Duodenal mucosa (tissue), 2 donors: ENCODE data around the gene PINK1.
"Not testable (repeated sequence)": the region's sequence is repeated elsewhere in the genome, so short reads cannot be mapped to it uniquely, and the experiment has no call there.

ENCODE experiments used
- H3K27ac ChIP-seq: one replicate; pipeline ENCODE4 v1.7.0; 2013; ENCODE audit warnings: low read depth, low read length
- H3K27me3 ChIP-seq, 2 donors: one replicate each; pipeline ENCODE4 v1.7.0; 2013; ENCODE audit warnings: low read length in 2 of 2, control low read depth in 1 of 2; ENCODE audit not compliant: insufficient read depth in 2 of 2, control insufficient read depth in 1 of 2
- H3K36me3 ChIP-seq, 2 donors: one replicate each; pipeline ENCODE4 v1.7.0; 2013; ENCODE audit warnings: low read length in 2 of 2, control low read depth in 1 of 2; ENCODE audit not compliant: insufficient read depth in 2 of 2, control insufficient read depth in 1 of 2
- H3K4me1 ChIP-seq, 2 donors: one replicate each; pipeline ENCODE4 v1.7.0; 2013; ENCODE audit warnings: low read length in 2 of 2, control low read depth in 1 of 2; ENCODE audit not compliant: insufficient read depth in 2 of 2, control insufficient read depth in 1 of 2
- H3K4me3 ChIP-seq, 2 donors: one replicate each; pipeline ENCODE4 v1.7.0; 2013; ENCODE audit warnings: low read length in 2 of 2, low read depth in 1 of 2
- H3K9ac ChIP-seq, 2 donors: one replicate each; pipeline ENCODE4 v1.7.0; 2013; ENCODE audit warnings: low read length in 2 of 2, low read depth in 1 of 2
- H3K9me3 ChIP-seq, 2 donors: one replicate each; pipeline ENCODE4 v1.7.0; 2013; ENCODE audit warnings: low read length in 2 of 2, control low read depth in 1 of 2; ENCODE audit not compliant: control insufficient read depth in 1 of 2

PINK1 gene

DNA sequence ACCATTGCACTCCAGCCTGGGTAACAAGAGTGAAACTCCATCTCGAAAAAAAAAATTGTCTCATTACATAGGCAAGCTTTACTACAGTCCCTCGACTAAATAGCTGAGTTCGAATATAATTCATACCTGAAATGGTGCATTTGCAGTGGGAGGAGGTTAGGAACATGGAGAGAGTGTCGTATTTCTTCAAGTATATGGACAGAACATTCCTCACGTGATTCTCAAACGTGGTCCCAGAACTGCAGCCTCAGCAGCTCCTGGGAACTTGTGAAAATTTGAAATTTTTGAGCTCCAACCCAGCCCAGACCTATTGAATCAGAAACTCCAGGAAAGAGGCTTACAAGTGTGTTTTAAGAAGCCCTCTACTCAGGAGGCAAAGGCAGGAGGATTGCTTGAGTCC lies 37.2 kb upstream of the PINK1 start:
- no peak overlapping the region for H3K4me3 ChIP-seq
- H3K36me3 ChIP-seq = no peaks in the 10 kb centered on the region
- H3K4me1 ChIP-seq = no peaks in the 10 kb centered on the region
- H3K27ac ChIP-seq = no peak overlapping the region
- H3K9ac ChIP-seq = no peak overlapping the region
- peaks cover 0 to 4% of the 10 kb centered on the region in 2 donors for H3K27me3 ChIP-seq
- no peaks in the 10 kb centered on the region for H3K9me3 ChIP-seq

DNA sequence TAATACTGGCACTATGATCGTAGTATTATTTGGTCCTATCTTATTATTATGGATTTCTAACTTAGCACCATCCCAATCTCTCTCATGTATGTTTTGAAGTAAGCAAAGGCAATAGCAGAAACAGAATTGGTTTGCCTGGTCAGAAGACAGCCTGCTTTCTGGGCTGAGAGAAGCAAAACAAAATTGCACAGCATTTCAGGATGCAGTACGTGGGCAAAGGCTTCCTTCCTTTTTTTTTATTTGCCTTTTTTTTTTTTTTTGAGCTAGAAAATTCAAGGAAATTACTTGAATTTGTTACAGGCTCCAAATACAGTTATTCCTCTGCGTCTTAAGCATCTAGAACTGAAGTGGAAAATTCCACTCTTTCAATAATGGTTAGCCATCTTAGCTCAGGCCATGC lies 35.6 kb upstream of the PINK1 start:
- Histone ChIP-seq H3K4me1 (no peaks in the 10 kb centered on the region), H3K9ac (no peak overlapping the region), H3K36me3 (no peaks in the 10 kb centered on the region), H3K27me3 (no peaks in the 10 kb centered on the region), H3K4me3 (no peak overlapping the region), H3K9me3 (no peaks in the 10 kb centered on the region), H3K27ac (no peak overlapping the region)

GRCh38 chr1:20600156-20600555 lies 33.1 kb upstream of the PINK1 start:
- Histone ChIP-seq H3K4me1 (peaks cover 5 to 8% of the 10 kb centered on the region in 2 donors), H3K9me3 (no peaks in the 10 kb centered on the region), H3K9ac (no peak overlapping the region), H3K27ac (no peak overlapping the region), H3K36me3 (no peaks in the 10 kb centered on the region), H3K4me3 (no peak overlapping the region), H3K27me3 (no peaks in the 10 kb centered on the region)

- Histone ChIP-seq H3K4me1 (peaks cover 5 to 8% of the 10 kb centered on the region in 2 donors), H3K9me3 (no peaks in the 10 kb centered on the region), H3K36me3 (no peaks in the 10 kb centered on the region), H3K27me3 (no peaks in the 10 kb centered on the region), H3K4me3 (no peak overlapping the region), H3K9ac (no peak overlapping the region), H3K27ac (no peak overlapping the region)
These were observed 32.0 kb upstream of the PINK1 start for GRCh38 chr1:20601129-20601825.

DNA sequence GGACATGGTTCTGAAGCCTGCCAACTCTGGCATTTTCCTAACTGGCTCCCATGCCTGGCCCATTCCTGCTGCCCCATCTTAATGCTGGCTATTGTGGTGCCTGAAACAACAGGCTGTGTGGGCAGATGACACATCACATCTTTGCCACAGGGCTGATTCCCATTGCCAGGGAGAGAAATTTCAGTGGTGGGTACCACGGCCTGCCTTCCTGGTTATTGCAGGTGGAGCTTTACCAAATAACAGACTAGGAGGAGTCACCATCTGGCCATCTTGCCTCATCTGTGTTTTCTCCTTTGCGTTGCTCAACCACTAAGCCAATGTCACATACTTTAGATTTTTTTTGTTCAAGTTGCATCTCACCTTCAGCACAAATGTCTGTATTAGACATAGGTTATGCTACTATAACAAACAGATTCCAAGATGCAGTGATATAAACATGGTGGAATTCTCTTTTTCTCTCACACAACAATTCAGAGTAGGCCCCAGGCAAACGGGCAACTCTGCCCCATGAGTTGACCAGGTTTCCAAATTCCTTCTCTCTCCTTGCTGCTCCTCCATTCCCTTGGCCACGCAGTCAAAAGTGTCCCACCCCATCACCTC lies 30.3 kb upstream of the PINK1 start:
- Histone ChIP-seq H3K36me3 (no peaks in the 10 kb centered on the region), H3K4me3 (no peak overlapping the region), H3K27me3 (no peaks in the 10 kb centered on the region), H3K4me1 (peaks cover 5 to 8% of the 10 kb centered on the region in 2 donors), H3K27ac (no peak overlapping the region), H3K9ac (no peak overlapping the region), H3K9me3 (no peaks in the 10 kb centered on the region)

DNA sequence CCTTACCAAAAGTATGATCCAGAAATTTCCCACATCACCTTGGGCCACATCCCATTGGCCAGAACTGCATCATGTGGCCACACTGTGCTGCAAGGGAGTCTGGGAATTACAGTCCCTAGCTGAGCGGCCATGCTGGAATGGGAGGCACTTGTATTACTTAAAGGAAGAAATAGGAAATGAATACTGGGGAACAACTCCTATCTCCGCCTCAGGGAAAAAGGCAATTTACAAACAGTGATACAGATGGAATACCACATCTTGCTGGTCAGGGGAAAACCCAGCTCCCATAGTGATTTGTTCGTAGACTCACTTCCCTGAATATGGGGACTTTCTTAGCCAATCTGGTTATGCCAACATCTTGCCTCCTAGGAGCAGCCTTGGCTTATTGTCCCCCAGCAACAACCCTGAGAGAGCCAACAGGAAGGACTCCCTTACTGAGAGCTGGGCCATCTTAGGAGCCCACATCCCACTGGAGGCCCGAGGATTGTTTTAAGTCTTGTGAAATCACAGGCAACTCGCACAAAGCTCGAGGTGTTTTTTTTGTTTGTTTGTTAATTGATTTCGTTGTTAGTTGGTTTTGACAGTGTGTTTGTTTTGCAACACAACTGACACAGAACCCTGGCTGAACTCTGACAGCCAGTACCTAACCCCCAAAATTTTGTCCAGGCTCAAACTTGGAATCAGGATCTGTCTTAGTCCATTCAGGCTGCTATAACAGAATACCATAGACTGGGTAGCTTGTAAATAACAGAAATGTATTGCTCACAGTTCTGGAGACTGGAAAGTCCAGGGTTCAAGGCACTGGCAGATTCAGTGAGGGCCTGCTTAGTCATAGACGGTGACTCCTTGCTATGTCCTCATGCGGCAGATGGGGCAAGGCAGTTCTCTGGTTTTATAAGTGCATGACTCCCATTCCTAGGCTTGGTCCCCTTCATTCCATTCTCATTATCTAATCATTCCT lies 29.5 kb upstream of the PINK1 start:
- Histone ChIP-seq H3K9ac (no peak overlapping the region), H3K27me3 (no peaks in the 10 kb centered on the region), H3K4me1 (peaks cover 5 to 8% of the 10 kb centered on the region in 2 donors), H3K36me3 (no peaks in the 10 kb centered on the region), H3K9me3 (no peaks in the 10 kb centered on the region), H3K4me3 (no peak overlapping the region), H3K27ac (no peak overlapping the region)

GRCh38 chr1:20604678-20605077 lies 28.6 kb upstream of the PINK1 start:
- Histone ChIP-seq H3K27me3 (no peaks in the 10 kb centered on the region), H3K9me3 (no peaks in the 10 kb centered on the region), H3K27ac (no peak overlapping the region), H3K36me3 (no peaks in the 10 kb centered on the region), H3K9ac (no peak overlapping the region), H3K4me1 (peaks cover 5 to 8% of the 10 kb centered on the region in 2 donors), H3K4me3 (no peak overlapping the region)

DNA sequence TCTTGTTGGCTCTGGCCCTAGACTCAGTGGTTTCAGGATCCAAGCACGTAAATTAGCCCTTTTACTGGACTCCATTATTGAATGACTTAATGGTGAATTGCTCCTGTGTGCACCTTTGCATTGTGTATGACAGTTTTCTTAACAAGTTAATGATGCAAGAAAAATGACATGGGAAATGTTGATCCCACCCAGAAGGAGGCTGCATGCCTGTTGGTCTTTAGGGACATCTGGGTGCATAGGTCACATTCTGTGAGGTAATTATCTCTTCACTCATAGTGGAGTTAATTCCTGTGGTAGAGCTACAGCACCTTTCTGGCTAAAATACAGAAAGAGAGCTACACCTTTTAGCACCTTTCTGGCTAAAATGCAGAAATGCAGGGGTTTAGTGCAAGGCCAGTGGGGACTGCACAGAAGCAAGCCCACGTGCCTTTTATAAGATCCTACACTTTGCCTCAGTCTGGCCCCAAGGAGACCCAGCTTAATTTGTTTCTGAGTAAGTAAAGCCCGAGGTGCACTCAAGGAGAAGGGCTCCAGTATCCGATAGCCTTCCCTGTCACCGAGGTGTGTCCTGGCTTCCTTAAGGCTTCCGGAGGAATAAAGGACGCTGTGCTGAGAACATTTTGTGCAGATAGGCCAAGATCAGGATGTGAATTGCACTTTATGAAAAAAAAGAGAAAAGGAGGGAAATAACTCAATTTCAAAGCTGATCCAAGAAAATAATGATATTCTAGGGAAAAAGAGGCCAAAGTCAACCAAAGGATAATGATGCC lies 26.3 kb upstream of the PINK1 start:
- H3K9me3 ChIP-seq, H3K27me3 ChIP-seq, H3K4me1 ChIP-seq, H3K27ac ChIP-seq, H3K36me3 ChIP-seq, H3K4me3 ChIP-seq, H3K9ac ChIP-seq: not testable (repeated sequence)

DNA sequence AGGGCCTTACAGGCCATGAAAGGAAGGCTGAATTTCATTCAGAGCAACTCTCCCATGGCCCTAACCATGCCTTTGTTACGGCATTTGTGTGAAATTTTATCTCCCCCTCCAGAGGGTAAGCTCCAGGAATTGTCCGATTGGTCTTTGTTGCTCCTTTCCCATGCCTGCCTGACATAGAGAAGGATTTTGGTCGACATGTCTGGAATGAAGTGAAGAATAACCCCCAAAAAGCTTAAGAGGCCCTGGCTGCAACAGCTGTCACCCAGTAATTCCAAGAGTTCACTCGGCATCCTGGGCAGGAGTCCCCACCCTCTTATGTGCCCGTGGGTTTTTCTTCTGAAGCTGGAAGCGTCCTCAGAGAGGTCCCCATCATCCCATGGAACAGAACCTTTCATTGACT lies 23.7 kb upstream of the PINK1 start:
- Histone ChIP-seq H3K27me3 (no peaks in the 10 kb centered on the region), H3K9ac (no peak overlapping the region), H3K4me1 (peaks cover 13 to 14% of the 10 kb centered on the region in 2 donors), H3K9me3 (no peaks in the 10 kb centered on the region), H3K36me3 (no peaks in the 10 kb centered on the region), H3K27ac (no peak overlapping the region), H3K4me3 (no peak overlapping the region)
